Measurements from ENCODE around the gene WNT9B. TPM values are rescaled to one million over a fixed set of nuclear protein-coding genes. Genes with fewer than 3 reads are reported as not detected.

The WNT9B gene
- total RNA-seq, 1 experiment from 2014 or later = 0.70 TPM

DNA sequence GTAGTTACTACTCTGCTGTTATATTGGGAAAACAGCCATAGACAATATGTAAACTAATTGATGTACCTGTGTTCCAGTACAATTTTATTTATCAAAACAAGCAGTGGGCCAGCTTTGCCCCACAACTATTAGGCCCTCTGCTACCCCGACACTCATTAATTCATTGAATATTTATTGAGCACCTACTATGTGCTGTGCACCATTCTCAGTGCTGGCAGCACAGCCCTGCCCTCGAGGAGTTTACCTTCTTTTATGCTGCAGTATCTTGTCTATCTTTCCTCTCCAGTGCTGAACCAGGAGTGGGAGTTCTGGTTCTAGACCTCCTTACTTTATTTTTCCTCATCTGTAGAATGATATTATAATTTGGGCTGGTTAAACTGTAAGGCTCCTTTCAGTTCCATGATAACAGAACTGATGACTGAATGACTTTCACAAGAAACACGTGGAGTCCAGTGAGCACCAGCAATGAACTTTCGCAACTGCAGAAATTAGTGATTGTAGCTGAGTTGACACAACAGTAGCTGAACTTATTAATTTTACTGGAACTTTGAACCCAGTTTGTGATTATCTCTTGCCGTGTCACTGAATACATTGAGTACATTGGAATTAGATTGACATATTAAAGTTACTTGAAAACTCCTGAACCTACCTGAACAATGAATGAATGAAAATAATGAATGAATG, 73.9 kb downstream of the WNT9B start:
- TF ChIP-seq, protein P1, sequence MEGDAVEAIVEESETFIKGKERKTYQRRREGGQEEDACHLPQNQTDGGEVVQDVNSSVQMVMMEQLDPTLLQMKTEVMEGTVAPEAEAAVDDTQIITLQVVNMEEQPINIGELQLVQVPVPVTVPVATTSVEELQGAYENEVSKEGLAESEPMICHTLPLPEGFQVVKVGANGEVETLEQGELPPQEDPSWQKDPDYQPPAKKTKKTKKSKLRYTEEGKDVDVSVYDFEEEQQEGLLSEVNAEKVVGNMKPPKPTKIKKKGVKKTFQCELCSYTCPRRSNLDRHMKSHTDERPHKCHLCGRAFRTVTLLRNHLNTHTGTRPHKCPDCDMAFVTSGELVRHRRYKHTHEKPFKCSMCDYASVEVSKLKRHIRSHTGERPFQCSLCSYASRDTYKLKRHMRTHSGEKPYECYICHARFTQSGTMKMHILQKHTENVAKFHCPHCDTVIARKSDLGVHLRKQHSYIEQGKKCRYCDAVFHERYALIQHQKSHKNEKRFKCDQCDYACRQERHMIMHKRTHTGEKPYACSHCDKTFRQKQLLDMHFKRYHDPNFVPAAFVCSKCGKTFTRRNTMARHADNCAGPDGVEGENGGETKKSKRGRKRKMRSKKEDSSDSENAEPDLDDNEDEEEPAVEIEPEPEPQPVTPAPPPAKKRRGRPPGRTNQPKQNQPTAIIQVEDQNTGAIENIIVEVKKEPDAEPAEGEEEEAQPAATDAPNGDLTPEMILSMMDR (conservative IDR thresholded peaks at IDR 0.05) = no peak
- Histone ChIP-seq H4K91ac (ENCODE audit: insufficient read length, low read depth, low read length) (no peak overlapping the region), H2AK5ac (ENCODE audit: insufficient read length, low read length) (no peak overlapping the region), H3K4me1 (ENCODE audit: insufficient read depth, low read length) (no peaks in the 10 kb centered on the region), H2AFZ (ENCODE audit: low read length) (no peak overlapping the region), H3K9me3 (ENCODE audit: control insufficient read depth, low read depth, low read length) (no peaks in the 10 kb centered on the region), H3K18ac (ENCODE audit: insufficient read length, low read depth, low read length) (no peak overlapping the region), H2BK15ac (ENCODE audit: low read depth, low read length) (no peak overlapping the region), H3K27me3 (ENCODE audit: insufficient read depth, low read length) (no peaks in the 10 kb centered on the region), H3K27ac (ENCODE audit: insufficient read length, low read depth, low read length) (no peak overlapping the region), H2BK20ac (ENCODE audit: low read depth, low read length, poor library complexity, severe bottlenecking) (no peak overlapping the region), H3K14ac (ENCODE audit: insufficient read depth, low read length) (no peak overlapping the region), H3K56ac (ENCODE audit: insufficient read length, low read depth, low read length) (no peak overlapping the region), H3T11ph (ENCODE audit: low read length) (no peak overlapping the region), H4K8ac (replicated peaks; ENCODE audit: insufficient read length, low read depth, low read length) (no peak overlapping the region), H3K79me2 (ENCODE audit: insufficient read depth, low read length) (peaks cover 23% of the 10 kb centered on the region; the same call in 1 of the 2 replicates), H3K9ac (ENCODE audit: extremely low read depth, insufficient read length, low read length) (no peak overlapping the region), H4K5ac (ENCODE audit: insufficient read length, low read depth, low read length) (no peak overlapping the region), H3K79me1 (ENCODE audit: insufficient read depth, low read depth, low read length, poor library complexity, severe bottlenecking) (peaks cover 14% of the 10 kb centered on the region), H2BK5ac (ENCODE audit: insufficient read length, low read length) (no peak overlapping the region), H3K23ac (ENCODE audit: insufficient read length, low read depth, low read length) (no peak overlapping the region), H3K23me2 (ENCODE audit: insufficient read length, low read depth, low read length, poor library complexity, severe bottlenecking) (no peaks in the 10 kb centered on the region), H4K20me1 (ENCODE audit: control insufficient read depth, insufficient read depth, insufficient read length) (no peaks in the 10 kb centered on the region), H2BK12ac (ENCODE audit: insufficient read length, low read depth, low read length) (no peak overlapping the region), H2BK120ac (ENCODE audit: low read depth, low read length, poor library complexity, severe bottlenecking) (no peak overlapping the region), H3K4ac (ENCODE audit: low read depth, low read length) (no peak overlapping the region), H3K4me2 (ENCODE audit: insufficient read depth, insufficient read length, low read length) (no peak overlapping the region)
- peaks cover 0 to 4% (median 4%) of the 10 kb centered on the region in 3 experiments; a peak in 2 of 7 replicates for H3K36me3 Mint-ChIP-seq (ENCODE audit: insufficient read depth in 1 of 3, low read depth in 3 of 3)
- no CpG with 5 or more reads among the region's 5 CpGs for WGBS (ENCODE audit: extremely low coverage, insufficient read length, low lambda C conversion rate)
- H3K4me3 Mint-ChIP-seq = no peak overlapping the region
- no peak overlapping the region for H3K27ac Mint-ChIP-seq
- H3K9me3 Mint-ChIP-seq = no peaks in the 10 kb centered on the region
- DNase-seq = no peak
- H3K27me3 Mint-ChIP-seq (ENCODE audit: low read depth) = 0 out of 2 replicates have a peak, but pooled peaks cover 2% of the 10 kb centered on the region
- peaks cover 9 to 10% of the 10 kb centered on the region in 2 experiments; a peak in 3 of 4 replicates for H3K4me1 Mint-ChIP-seq
